ENCODE measurements around the gene CCDC167.
"Not testable (repeated sequence)": the region's sequence is repeated elsewhere in the genome, so short reads cannot be mapped to it uniquely, and the experiment has no call there.

CCDC167 gene

GRCh38 chr6:37459981-37460800 lies 39.5 kb downstream of the CCDC167 start:
- DNase-seq: peak; percentile 51

- DNase-seq: no peak
These were observed 42.7 kb downstream of the CCDC167 start for GRCh38 chr6:37456816-37457560.

- no peak for DNase-seq
These were observed 43.6 kb downstream of the CCDC167 start for GRCh38 chr6:37456126-37456525.

- no peak for DNase-seq
These were observed 45.1 kb downstream of the CCDC167 start for GRCh38 chr6:37454420-37455140.

DNA sequence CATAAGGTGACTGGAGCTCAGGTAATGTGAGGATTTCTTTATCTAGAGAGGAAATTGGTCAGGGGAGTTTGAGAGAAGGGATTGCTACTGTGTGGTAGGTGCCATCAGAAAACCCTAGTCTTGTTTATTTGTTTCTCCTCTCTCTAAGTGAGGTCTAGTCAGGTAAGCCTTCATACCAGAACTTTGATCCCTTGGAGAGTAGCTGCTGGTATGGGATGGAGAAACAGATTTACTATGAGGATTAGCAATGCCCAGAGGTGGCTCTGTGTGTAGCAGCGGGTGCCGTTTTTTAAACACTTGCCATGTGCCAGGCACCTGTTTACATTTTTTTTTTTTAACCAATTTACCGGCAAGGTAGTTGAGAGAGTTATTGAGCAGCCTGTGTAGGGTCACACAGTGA lies 47.2 kb downstream of the CCDC167 start:
- no peak for DNase-seq

GRCh38 chr6:37451441-37452193 lies 48.1 kb downstream of the CCDC167 start:
- DNase-seq: no peak

GRCh38 chr6:37449984-37450383 lies 49.7 kb downstream of the CCDC167 start:
- DNase-seq: no peak

DNA sequence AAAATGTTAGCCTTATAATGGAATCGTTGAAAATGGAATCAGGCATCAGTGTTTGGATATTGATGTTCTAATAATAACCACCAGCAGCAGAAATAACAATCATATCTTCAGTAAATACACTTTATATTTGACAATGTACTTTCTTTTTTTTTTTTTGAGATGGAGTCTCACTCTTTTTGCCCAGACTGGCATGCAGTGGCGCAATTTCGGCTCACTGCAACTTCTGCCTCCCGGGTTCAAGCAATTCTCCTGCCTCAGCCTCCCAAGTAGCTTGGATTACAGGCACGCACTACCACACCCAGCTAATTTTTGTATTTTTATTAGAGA lies 56.5 kb downstream of the CCDC167 start:
- not testable (repeated sequence) for DNase-seq

DNA sequence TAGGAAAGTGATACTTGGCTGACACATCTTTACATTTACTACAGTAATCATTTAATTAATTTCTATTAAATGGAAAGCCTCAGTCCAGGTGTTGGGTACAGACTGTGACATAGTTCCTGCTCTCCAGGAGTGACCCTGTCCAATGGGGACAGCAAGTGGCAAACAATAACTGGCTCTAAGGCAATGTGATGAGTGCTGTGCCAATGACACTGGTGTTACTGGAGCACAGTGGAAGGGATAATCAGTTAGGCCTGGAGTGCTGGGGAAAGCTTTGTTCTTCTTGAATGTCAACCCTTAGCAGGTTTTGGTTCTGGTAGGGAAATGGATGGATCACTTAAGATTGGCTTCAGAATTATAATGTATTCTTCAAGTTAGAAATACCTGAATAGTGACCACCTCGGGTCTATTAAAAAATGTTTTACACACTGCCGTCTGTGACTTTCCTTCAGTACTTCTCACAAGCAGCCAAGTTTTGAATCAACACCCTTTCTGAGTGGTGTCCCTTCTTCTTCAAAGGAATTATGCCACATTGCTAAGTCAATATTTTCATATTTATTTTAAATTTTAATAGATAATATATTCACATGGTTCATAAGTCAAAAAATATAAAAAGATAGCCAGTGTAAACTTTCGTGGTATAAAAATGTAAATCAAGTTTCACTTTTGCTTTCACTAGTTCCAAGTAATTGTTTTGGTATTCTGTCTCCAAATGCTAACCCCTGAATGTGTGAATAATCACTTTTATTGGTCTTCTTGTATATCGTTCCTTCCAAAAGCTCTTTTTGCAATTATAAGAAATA lies 57.1 kb downstream of the CCDC167 start:
- no peak for DNase-seq

- DNase-seq: no peak
These were observed 58.0 kb downstream of the CCDC167 start for GRCh38 chr6:37441651-37442050.

DNA sequence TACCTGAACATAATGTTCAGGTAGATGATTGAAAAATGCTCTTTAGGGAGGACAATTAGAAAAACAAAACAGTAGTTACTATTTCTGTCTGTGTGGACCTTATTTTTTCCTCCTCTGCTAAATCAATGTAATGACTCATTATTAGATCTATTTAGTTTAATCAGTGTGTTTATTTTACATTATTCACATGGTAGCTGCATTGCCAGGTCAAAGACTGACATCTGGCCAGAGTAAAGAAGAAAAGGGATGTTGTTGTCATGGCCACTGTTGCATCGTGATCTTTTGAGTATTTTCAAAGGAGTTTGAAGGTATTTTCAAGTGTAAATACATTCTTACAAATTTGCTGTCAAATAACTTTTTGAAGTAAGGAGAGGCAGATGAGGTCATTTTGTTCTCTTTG lies 60.8 kb downstream of the CCDC167 start:
- DNase-seq: no peak

GRCh38 chr6:37435816-37436215 lies 63.9 kb downstream of the CCDC167 start:
- DNase-seq: no peak

- DNase-seq: no peak
These were observed 64.3 kb downstream of the CCDC167 start for GRCh38 chr6:37435373-37435772.

- no peak for DNase-seq
These were observed 65.9 kb downstream of the CCDC167 start for GRCh38 chr6:37433657-37434271.
